Right hindlimb (tissue), 1 donor: ENCODE data around the gene SPRED2.
"Not testable (repeated sequence)": the region's sequence is repeated elsewhere in the genome, so short reads cannot be mapped to it uniquely, and the experiment has no call there.

ENCODE experiments used
- DNase-seq: peaks from one replicate; pipeline ENCODE4 v3.0.0-alpha.2; 2018

SPRED2 gene

DNA sequence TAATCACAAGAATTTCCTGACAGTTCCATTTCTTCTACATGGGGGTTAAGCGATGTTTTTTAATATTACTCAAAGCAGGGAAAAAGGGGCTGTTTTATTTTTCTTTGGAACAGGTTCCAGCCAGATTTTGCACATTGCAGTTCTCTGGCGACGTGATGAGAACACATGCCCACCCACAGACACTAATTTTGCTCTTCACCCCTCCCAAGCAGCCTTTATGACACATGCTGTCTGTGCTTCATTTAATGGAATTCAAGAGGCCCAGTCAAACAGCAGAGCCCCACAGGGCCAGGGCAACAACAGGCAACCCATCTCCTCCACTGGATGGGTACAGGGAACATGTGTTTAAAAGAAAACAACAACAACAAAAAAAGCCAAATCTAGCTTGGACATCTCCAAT is 70.8 kb downstream of the SPRED2 start:
- DNase-seq = no peak

DNA sequence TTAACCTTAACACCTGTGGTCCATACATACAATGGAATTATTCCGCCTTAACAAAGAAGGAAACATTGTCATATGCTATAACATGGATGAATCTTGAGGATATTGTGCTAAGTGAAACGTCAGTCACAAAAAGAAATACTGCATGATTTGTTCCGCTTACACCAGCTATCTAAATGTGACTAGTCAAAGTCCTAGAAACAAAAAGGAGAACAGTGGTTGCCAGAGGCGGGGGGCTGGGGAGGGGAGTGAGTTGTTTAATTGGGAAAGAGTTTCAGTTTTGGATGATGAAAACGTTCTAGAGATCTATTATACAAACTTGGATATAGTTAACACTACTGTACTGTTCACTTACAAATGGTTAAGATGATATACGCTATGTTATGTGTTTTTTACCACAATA is 72.0 kb downstream of the SPRED2 start:
- no peak for DNase-seq

DNA sequence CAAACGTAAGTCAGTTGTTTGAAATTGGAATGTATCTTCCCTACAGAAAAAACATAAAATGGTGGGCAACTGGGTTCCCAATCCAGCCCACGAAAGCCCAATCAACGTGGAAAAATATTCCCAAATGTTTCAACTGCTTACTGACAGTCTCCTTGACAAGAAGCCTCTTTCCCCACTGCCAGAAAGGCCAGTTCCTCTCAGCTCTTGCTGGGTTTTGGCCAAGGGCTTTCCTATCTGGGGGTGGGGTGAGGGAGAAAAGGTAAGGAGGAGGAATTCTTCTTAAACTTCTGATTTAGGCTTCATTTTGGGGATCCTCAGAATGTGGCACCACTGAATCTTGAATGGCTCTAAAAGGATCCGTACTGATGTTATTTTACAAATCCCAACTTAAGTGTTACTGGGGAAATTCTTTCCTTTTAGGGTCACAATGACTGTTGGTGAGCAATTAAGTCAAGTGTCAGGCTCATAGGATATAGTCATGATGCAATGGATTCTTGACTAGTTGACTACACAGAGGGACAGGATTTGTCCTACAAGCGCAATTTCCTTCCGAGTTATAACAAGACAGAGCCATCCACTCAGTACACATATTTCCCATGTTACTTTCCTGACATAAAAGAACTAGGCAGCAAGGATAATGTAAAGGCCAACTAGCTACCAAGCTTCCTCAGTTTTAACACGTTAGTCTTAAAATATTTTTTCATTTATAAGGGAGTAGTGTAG is 73.6 kb downstream of the SPRED2 start:
- no peak for DNase-seq

DNA sequence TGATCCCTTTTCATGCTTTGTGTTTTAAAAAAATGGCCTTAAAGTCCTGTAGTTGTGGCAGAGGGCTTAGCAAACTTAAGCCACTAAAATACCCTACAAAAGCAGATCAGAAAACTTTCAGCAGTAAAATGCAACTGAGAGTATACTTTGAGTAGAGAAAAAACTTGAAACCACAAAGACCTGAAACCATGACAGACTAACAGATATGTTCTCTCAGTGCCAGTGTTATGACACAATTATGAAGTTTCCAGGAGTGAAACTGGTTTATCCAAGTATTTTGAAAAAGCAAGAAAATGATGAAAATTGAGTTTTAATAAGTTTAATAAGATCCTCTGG is 74.5 kb downstream of the SPRED2 start:
- DNase-seq = no peak

DNA sequence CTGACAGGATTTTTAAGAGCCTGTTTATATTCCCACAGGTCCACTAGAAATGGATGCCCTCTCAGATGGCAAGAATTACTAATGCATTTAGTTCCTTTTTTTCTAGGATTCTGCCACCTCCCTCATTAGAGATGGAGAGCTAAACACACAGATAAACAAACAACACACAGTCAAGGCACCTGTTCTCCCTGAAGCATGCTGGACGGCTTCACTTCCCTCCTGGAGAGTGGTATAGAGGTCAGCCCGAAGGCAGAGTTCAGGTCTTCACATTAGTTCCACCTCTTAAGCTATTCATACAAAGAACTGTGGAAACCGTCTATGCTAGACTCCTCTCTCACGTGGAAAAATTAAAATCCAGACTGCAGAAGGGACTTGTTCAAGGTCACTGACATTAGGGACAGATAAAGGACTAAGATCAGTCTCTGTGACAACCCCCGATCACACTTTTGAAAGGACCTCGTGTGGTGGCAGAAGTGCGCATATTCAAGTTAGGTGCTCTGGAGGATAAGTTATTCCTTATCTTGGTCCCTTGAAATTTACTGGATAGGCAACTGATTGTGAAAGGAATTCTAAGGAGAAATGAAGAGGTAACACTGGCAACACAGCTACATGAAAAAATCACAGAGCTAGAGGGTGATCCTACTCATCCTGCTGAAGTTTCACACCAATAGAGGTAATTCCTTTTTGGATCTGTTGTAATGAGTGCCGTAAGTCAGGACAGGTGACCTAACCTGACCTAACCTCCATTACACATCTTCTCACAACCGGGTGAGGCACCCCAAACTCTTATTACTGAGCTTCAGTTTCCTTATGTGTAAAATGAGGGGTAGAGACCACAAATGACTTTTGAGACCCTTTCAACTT is 75.1 kb downstream of the SPRED2 start:
- DNase-seq = no peak

DNA sequence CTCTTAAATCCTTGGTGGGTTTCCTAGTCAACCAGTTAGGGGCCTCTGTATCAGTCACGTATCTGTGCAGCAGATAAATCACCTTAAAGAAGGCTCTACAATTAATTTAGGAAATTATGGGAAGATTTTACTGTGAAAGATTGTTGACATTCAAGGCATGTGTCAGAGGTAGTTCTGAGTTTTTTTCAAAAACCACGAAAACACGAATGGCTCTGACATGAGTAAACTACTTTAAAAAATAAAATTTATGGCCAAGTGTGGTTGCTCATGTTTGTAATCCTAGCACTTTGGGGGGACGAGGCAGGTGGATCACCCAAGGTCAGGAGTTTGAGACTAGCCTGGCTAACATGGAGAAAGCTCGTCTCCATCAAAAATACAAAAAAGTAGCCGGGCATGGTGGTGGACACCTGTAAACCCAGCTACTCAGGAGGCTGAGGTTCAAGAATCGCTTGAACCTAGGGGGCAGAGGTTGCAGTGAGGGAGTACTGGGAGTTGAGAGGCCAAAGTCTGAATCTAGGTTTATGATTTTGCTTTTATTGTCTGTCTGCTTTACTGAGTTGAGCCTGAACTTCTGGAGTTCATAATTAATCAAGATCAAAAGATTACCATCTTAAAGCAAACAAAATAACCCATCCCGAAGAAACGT is 77.1 kb downstream of the SPRED2 start:
- DNase-seq = no peak

DNA sequence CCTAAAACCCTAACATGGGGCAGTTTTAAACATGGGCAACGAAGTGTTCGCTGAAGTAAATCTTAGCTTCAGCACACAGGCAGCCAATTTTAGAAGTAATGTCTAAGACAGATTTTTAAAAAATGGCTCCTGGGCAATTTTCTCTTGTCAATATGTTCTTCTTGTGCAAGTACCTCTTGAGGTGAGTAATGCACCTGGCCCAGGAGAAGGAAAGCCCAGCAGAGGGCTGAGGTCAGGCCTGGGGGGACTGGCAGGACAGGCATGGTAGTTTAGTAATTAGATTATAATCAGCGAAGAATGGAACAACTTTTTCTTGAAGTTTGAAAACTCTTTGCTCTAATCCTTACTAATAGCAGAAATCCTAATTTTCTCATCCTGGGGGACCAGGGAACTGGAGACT is 77.6 kb downstream of the SPRED2 start:
- no peak for DNase-seq

DNA sequence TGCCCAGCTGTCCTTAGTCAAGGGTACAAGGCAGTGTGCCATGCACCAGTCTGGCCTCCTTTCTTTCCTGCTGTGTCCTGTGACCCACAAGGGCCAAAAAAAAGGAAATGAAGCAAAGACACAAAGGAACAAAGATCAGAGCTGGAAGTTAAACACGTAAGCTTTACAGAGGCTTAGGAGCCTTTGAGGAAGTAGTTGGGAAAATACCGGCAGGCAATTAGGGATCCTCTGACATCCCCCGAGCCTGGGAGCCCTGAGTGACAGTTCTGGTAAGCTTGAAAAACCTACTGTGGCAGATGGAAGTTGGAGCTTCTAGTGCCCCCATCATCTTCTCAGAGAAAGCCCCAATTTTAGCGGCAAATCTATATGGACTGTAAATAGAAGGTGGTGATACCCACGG is 78.5 kb downstream of the SPRED2 start:
- no peak for DNase-seq

DNA sequence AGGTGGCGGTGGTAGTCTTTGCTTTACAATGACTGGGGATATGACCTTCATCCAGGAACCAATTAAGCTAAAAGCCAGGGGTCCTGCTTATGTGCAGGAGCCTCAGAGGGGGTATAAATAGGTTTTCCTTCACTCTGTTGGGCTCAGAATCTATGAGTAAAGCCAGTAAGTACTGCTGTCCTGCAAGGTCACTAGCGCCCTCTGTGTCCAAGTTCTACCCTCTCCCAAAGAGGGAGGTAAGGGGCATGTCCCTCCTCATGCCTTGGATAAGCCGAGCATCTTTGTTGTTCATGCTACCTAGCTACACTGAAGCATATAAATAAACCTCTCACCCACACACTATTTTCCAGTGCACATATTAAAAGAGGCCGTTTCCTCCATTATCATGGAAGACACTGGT is 79.4 kb downstream of the SPRED2 start:
- DNase-seq = no peak

DNA sequence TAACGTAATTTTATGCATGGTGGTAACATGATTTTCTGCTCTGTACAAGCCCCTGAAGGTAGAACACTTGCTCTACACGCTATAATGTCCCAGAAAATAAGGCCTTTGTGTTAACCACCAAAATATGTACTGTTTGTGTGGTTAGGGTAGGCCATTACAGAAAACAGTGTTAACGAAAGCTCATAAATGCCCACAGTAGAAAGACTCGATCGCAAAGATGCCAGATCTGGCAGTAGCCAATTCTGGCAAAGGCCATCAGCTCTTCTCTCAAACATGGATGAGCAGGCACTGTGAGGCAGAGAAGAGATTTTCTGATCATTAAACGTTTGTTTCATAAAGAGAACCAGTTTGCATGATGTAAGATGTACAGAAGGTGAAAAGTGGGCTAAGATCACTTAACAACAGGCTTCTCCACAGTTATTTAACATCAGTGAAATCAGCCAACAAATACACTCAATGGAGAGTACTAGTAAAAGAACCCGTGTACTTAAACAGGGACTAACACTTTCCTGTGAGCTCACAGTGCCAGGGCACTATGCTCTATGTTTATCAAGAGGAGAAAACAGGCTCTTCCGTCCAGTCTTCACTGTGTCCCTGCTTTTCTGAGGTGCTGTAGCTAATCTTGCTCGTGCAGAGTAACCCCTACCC is 80.3 kb downstream of the SPRED2 start:
- DNase-seq = no peak

DNA sequence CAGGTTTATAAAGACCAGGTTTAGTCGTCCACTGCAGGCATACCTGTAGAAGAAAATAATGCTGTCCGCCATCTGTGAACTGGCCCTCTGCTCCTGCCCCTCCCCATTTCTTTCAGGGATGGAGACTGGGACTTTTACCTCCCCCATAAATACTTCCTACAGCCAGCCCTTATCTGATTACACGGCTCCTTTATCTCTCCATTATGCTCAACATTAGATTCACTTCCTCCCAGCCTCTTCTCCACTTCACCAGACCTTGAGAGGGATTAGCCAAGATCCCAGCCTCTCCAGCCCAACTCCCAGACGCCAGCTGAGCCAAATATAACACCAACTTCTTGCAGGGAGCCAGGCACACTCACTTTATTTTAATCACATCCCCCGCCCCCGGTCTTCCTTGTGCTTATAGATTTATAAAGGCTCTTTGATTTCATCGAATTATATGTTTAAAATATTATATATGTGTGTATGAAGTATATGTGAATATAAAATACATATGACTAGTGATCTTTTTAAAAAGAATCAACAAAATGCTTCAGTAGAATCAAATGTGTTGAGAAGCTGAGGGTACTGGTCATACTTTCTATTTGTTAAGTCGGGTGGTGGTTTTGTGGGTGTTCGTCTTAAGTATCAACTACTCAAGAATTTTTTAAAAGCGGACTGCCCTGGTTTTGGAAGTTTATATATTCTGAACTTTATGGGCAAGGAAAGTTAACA is 81.0 kb downstream of the SPRED2 start:
- DNase-seq = peak; percentile 48

DNA sequence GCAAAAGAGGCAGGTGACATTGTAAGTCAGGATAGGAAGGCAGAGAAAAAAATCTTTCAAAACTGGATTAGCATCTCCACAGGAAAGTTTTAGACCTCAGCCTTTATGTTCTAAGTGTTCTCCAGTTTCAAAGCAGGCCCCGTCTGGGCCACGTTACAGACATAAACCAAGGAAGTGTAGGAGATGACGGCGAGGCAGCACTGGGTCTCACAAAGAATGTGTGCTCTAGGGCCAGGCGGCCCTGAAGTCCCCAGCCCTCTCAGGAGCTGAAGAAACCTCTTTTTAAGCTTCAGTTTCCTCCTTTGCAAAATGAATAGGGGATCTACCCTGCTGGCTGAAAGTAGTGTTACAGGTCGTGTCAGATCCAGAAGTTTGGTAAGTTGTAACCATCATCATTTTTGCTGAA is 81.7 kb downstream of the SPRED2 start:
- peak; percentile 26 for DNase-seq

DNA sequence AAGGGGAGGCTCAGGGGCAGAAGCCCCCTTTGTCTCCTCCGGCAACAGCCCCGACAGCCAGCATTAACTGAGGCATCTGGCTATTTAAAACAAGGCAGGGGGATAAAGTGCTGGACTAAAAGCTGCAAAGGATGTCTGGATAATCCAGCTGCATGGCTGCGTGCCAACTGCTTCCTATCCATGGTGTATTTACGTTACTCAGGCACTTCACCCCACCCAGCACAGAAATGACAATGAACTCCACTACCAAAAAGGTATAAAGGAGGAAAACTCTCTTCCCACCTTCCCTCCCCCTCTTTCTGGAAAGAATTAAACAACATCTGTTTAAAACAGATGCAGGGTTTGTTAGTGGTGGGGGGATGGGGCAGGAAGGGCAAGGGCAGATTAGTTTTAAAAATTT is 82.5 kb downstream of the SPRED2 start:
- DNase-seq = peak; percentile 86

DNA sequence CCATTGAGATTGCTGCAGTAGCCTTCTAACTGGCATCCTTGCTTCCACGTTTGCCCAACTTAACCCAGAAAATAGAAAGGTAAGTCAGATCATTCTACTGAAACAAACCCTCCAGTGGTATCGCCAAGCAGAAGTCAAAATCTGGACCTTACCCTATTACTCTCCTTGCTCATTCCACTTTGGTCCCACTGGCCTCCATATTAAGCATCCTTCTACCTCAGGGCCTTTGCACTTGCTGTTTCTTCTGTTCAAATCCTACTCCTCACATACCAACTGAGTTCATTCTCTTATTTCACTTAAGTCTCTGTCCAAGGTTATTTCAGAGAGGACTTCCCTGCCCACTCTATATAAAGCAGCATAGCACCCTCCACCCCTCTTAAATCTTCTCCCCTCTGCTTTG is 84.5 kb downstream of the SPRED2 start:
- no peak for DNase-seq

DNA sequence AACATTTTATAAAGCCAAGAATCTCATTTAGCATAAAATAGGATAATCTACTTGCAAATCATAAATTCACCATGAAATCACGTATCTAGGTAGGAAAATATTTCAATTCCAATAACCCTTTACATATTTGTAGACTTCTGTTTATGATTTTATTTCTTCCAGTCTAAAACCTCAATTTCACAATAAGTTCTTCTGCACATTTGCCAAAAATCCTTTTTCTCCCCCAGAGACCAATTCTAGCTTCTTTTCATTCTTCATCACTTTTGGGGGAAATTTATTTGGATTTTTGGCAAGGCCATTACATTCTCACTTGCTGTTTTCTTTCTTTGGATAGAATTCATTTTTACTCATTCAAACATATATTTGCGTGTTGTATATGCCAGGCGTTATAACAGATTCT is 86.8 kb downstream of the SPRED2 start:
- DNase-seq = no peak

DNA sequence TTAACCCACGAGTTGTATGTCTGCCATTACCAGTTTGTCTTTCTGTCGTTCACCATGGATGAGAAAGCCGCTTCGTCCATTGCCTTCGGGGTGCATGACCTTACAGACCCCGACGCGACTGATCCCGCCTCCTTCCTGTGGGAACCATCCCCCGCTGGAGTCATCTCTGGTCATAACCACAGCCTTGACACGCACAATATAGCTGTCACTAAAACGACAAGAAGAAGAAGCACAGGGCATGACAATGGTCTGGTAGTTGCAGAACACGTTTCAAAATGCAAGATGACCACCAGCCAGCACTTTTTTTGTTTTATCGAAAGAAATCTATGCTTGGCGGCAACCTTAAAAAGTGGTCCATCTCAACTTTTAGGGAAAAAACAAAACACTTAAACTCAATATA is 87.7 kb downstream of the SPRED2 start:
- no peak for DNase-seq

DNA sequence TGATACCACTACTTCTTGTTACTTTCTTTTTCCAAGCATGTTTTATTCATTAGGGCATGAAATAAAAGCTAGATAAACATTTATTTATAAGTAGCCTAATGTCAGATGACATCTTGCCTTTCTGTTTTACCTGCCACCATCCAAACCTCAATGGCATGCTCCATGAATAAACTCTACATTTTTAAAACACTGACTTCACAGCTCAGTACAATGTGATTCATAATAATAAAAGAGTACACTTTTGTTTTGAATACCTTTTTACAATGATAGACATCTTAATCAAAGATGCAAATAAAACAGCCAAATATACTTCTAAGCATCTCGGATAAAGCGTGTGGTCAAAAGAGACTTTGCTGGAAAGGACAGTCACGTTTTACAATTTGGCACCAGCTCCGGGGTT is 88.2 kb downstream of the SPRED2 start:
- no peak for DNase-seq

DNA sequence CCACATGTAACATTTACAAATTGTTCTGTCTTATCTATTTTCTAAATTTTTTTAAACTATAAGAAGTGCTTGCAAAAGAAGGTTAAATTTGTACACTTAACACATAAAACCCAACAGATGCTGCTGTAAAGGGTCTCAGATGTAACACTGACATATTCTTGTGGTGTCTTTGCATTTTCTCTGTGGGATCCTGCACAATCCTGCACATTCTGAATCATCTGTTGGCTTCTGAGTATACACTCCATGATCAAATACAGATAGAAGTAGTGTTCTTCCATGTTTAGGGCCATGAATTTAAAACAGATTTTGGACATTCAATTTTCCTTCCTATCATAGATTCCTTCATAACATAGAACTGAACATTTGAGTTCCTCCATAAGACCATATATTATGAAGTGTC is 89.0 kb downstream of the SPRED2 start:
- DNase-seq = no peak

DNA sequence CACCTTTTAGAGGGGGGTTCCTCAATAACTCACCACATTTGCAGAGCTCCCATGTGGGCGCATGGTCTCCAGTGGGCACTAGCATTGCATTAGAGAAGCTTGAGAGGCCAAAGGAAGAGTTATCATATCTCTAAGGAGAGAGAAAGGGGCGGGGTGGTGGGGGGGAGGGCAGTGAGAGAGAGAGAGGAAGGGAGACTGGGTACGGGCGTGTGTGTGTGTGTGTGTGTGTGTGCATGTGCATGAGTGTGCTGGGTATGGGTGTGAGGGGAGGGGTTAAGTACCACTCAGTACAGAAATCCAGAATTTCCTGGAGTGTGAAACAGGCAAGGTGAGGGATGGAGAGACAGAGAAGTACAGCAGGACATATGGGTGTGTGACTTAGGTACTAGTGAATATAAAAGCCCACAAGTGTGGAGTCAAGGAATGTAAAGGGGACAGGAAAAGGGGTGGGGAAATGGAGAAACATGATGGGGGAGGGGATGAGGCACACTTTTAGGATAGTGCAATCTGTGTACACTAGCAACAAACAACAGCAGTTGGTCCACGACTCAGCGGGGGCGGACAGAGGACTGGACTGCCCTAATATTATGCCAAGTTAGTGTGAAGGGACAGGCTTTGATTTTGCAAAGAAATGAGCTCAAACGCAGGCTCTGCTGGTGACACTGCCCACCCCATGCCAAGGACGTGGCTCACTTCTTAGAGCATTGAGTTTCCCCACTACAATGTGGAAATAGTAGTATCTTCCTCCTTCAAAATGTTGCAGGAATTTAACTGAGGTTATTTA is 91.3 kb downstream of the SPRED2 start:
- DNase-seq = no peak

DNA sequence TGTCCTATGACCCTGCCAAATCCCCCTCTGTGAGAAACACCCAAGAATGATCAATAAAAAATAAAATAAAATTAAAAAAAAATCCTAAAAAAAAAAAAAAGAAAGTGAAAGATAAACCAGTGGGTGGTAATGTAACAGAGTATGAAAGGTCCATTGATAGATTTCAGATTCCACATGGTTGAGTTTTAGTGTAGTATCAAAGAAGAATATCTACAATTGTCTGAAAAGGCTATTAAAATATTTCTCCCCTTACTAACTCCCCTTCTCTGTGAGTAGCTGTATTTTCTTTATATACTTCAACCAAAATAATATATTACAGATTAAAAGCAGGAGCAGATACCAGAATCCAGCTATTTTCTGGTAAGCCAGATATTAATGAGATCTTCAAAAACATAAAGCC is 92.8 kb downstream of the SPRED2 start:
- no peak for DNase-seq

DNA sequence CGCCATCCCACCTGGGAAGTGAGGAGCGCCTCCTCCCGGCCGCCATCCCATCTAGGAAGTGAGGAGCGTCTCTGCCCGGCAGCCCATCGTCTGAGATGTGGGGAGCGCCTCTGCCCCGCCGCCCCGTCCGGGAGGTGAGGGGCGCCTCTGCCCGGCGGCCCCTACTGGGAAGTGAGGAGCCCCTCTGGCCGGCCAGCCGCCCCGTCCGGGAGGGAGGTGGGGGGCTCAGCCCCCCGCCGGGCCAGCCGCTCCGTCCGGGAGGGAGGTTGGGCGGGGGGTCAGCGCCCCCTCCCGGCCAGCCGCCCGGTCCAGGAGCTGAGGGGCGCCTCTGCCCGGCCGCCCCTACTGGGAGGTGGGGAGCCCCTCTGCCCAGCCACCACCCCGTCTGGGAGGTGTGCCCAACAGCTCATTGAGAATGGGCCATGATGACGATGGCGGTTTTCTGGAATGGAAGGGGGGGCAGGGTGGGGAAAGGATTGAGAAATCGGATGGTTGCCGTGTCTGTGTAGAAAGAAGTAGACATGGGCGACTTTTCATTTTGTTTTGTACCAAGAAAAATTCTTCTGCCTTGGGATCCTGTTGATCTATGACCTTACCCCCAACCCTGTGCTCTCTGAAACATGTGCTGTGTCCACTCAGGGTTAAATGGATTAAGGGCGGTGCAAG is 93.4 kb downstream of the SPRED2 start:
- not testable (repeated sequence) for DNase-seq
